SU-DHL-6 (cell line): Measurements from ENCODE around the gene RNASE8.

ENCODE experiments used
- H2AFZ ChIP-seq: fragments of 200-600 bp; sonication (generic); 2 replicates; pipeline ENCODE4 v1.6.1; 2014; ENCODE audit warnings: low read depth, mild to moderate bottlenecking, moderate library complexity, mixed read lengths, antibody characterized with exemption, low read length; ENCODE audit not compliant: severe bottlenecking
- H3F3A ChIP-seq: fragments of 200-600 bp; shearing (Covaris generic); 2 replicates; pipeline ENCODE4 v1.6.0; 2016; ENCODE audit warnings: antibody characterized with exemption, mild to moderate bottlenecking; ENCODE audit not compliant: insufficient read depth
- H3K27ac ChIP-seq: fragments of 200-600 bp; sonication (generic); 2 replicates; pipeline ENCODE4 v1.5.1; 2016; ENCODE audit warnings: low read depth, mild to moderate bottlenecking, low read length, moderate library complexity, mixed read lengths
- H3K27me3 ChIP-seq: fragments of 200-600 bp; sonication (generic), shearing (Covaris generic); 2 replicates; pipeline ENCODE4 v1.6.0; 2014; ENCODE audit warnings: mild to moderate bottlenecking, low read length
- H3K36me3 ChIP-seq: fragments of 200-600 bp; sonication (generic); 2 replicates; pipeline ENCODE4 v1.6.1; 2014; ENCODE audit warnings: mild to moderate bottlenecking, low read length, mixed read lengths
- H3K4me2 ChIP-seq: fragments of 300-600, 200-600 bp; shearing (Covaris generic), sonication (generic); 2 replicates; pipeline ENCODE4 v1.6.0; 2014; ENCODE audit warnings: low read length, low read depth, mild to moderate bottlenecking; ENCODE audit not compliant: poor library complexity, severe bottlenecking
- H3K4me3 ChIP-seq: fragments of 200-600 bp; sonication (generic); 2 replicates; pipeline ENCODE4 v1.5.1; 2014; ENCODE audit warnings: antibody characterized with exemption, low read length, mild to moderate bottlenecking, mixed read lengths; ENCODE audit not compliant: insufficient read depth, poor library complexity, severe bottlenecking
- H3K79me2 ChIP-seq: fragments of 200-600 bp; sonication (generic); 2 replicates; pipeline ENCODE4 v1.6.1; 2014; ENCODE audit warnings: mild to moderate bottlenecking, low read length, moderate library complexity; ENCODE audit not compliant: insufficient read depth
- H3K9ac ChIP-seq: fragments of 200-600 bp; sonication (generic); 2 replicates; pipeline ENCODE4 v1.7.0; 2014; ENCODE audit warnings: mild to moderate bottlenecking, low read length
- H3K9me2 ChIP-seq: fragments of 200-600 bp; sonication (generic); replicated peaks from 2 replicates; pipeline ENCODE4 v1.6.1; 2014; ENCODE audit warnings: low read length; ENCODE audit not compliant: insufficient read depth
- H3K9me3 ChIP-seq: fragments of 200-600 bp; sonication (generic); 2 replicates; pipeline ENCODE4 v1.6.1; 2014; ENCODE audit warnings: low read length, mixed read lengths; ENCODE audit not compliant: insufficient read depth
- H4K20me1 ChIP-seq: fragments of 200-600 bp; sonication (generic); 2 replicates; pipeline ENCODE4 v1.6.1; 2014; ENCODE audit warnings: low read depth, mild to moderate bottlenecking, antibody characterized with exemption, low read length, moderate library complexity, mixed read lengths
- CTCF ChIP-seq: fragments of 200-600 bp; sonication (generic); IDR thresholded peaks from one replicate; pipeline ENCODE4 v1.5.1; 2017; ENCODE audit warnings: antibody characterized with exemption, mild to moderate bottlenecking, low read length, moderate library complexity; ENCODE audit not compliant: insufficient read depth, poor library complexity, severe bottlenecking
- EZH2phosphoT487 ChIP-seq: fragments of 200-600 bp; sonication (generic), shearing (Covaris generic); conservative IDR thresholded peaks from 2 replicates; pipeline ENCODE4 v1.6.1; 2018; ENCODE audit warnings: mild to moderate bottlenecking, antibody characterized with exemption, low read length, moderate library complexity, mixed read lengths

RNASE8 gene

DNA sequence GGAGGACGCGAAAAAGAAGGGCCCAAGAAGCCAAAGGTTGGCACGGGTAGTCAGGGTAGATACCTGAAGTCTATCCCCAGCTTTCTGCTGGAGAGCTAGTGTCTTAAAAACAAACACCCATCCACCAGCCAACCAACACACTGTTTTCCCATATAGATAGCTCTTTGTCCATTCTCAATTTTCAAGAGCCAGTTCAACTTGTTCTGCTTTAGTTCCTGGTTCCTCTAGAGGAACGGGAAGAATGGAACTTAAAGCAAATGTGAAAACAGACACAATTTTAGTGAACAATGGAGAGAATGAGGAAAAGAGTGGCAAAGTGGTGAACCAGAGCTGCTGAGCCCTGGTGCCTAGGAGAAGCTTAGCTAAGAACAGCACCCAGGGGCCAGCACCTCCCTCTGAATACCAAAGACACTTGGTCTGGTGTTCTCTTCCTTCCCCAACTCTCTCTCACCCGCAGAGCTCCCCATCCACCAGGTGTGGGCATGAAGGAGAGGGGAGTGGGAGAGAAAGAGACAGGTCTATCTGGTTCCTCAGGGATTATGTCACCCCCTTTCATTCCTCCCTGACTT is 36.6 kb upstream of the RNASE8 start:
- H3K9me2 ChIP-seq, result no peaks in the 10 kb centered on the region
- H3K79me2 ChIP-seq, result no peaks in the 10 kb centered on the region
- no peaks in the 10 kb centered on the region for H3F3A ChIP-seq
- H3K4me3 ChIP-seq, result no peak overlapping the region
- no peaks in the 10 kb centered on the region for H3K27me3 ChIP-seq
- H4K20me1 ChIP-seq, result no peaks in the 10 kb centered on the region
- no peak for TF ChIP-seq CTCF
- no peak for TF ChIP-seq EZH2phosphoT487
- no peak overlapping the region for H3K9ac ChIP-seq
- no peak overlapping the region for H3K4me2 ChIP-seq
- H3K36me3 ChIP-seq, result no peaks in the 10 kb centered on the region
- H2AFZ ChIP-seq, result no peak overlapping the region
- H3K9me3 ChIP-seq, result no peaks in the 10 kb centered on the region
- no peak overlapping the region for H3K27ac ChIP-seq

- Histone ChIP-seq H3K9me3 (no peaks in the 10 kb centered on the region), H3K4me2 (no peak overlapping the region), H2AFZ (no peak overlapping the region), H3K9me2 (no peaks in the 10 kb centered on the region), H3F3A (no peaks in the 10 kb centered on the region), H3K36me3 (no peaks in the 10 kb centered on the region), H3K79me2 (no peaks in the 10 kb centered on the region), H3K9ac (no peak overlapping the region), H3K27ac (no peak overlapping the region), H3K27me3 (no peaks in the 10 kb centered on the region), H4K20me1 (no peaks in the 10 kb centered on the region), H3K4me3 (no peak overlapping the region)
- TF ChIP-seq EZH2phosphoT487, result no peak
- no peak for TF ChIP-seq CTCF
Measured at GRCh38 chr14:21022686-21023085, 34.9 kb upstream of the RNASE8 start.

- no peaks in the 10 kb centered on the region for H3K79me2 ChIP-seq
- no peaks in the 10 kb centered on the region for H4K20me1 ChIP-seq
- no peaks in the 10 kb centered on the region for H3K9me2 ChIP-seq
- H3K27ac ChIP-seq, result no peak overlapping the region
- no peak overlapping the region for H3K9ac ChIP-seq
- TF ChIP-seq CTCF (no peak), EZH2phosphoT487 (no peak)
- H3K27me3 ChIP-seq, result no peaks in the 10 kb centered on the region
- H3K4me2 ChIP-seq, result no peak overlapping the region
- H2AFZ ChIP-seq, result no peak overlapping the region
- H3K4me3 ChIP-seq, result no peak overlapping the region
- no peaks in the 10 kb centered on the region for H3K9me3 ChIP-seq
- H3F3A ChIP-seq, result no peaks in the 10 kb centered on the region
- no peaks in the 10 kb centered on the region for H3K36me3 ChIP-seq
Measured at GRCh38 chr14:21023174-21023573, 34.4 kb upstream of the RNASE8 start.
